Nephron progenitor cell (in vitro differentiated cells): ENCODE data around the gene TRABD2B.
"Not testable (repeated sequence)": the region's sequence is repeated elsewhere in the genome, so short reads cannot be mapped to it uniquely, and the experiment has no call there.

ENCODE experiments used
- DNase-seq: peaks from one replicate; pipeline ENCODE4 v3.0.0; 2021
- H3K27ac Mint-ChIP-seq: 2 replicates; pipeline ENCODE4 v1.8.0; 2021; ENCODE audit warnings: mild to moderate bottlenecking, moderate library complexity, mixed read lengths
- H3K27me3 Mint-ChIP-seq: 2 replicates; pipeline ENCODE4 v1.8.0; 2021; ENCODE audit warnings: mild to moderate bottlenecking, low read depth, mixed read lengths; ENCODE audit not compliant: poor library complexity
- H3K36me3 Mint-ChIP-seq: 2 replicates; pipeline ENCODE4 v1.8.0; 2021; ENCODE audit warnings: low read depth, mixed read lengths
- H3K4me1 Mint-ChIP-seq: 2 replicates; pipeline ENCODE4 v1.8.0; 2021; ENCODE audit warnings: mixed read lengths
- H3K4me3 Mint-ChIP-seq: 2 replicates; pipeline ENCODE4 v1.8.0; 2021; ENCODE audit warnings: mild to moderate bottlenecking, moderate library complexity, mixed read lengths
- H3K9me3 Mint-ChIP-seq: 2 replicates; pipeline ENCODE4 v1.8.0; 2021; ENCODE audit warnings: mild to moderate bottlenecking, moderate library complexity, mixed read lengths
- CTCF ChIP-seq: fragments of 200-600 bp; sonication (generic); IDR thresholded peaks from 2 replicates; pipeline ENCODE4 v1.5.0; 2021; ENCODE audit warnings: antibody characterized with exemption

The TRABD2B gene

GRCh38 chr1:47962750-47963492, 34.3 kb downstream of the TRABD2B start:
- H3K4me3 Mint-ChIP-seq: no peak overlapping the region
- H3K27ac Mint-ChIP-seq: peak overlapping the region; percentile 68
- peaks cover 45% of the 10 kb centered on the region for H3K4me1 Mint-ChIP-seq
- H3K36me3 Mint-ChIP-seq: peaks cover 32% of the 10 kb centered on the region
- no peak for DNase-seq
- peaks cover 4% of the 10 kb centered on the region for H3K27me3 Mint-ChIP-seq
- peaks cover 43% of the 10 kb centered on the region for H3K9me3 Mint-ChIP-seq
- TF ChIP-seq CTCF: no peak

DNA sequence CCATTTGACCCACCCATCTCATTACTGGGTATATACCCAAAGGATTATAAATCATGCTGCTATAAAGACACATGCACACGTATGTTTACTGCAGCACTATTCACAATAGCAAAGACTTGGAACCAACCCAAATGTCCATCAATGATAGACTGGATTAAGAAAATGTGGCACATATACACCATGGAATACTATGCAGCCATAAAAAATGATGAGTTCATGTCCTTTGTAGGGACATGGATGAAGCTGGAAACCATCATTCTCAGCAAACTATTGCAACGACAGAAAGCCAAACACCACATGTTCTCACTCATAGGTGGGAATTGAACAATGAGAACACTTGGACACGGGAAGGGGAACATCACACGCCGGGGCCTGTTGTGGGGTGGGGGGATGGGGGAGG, 35.4 kb downstream of the TRABD2B start:
- not testable (repeated sequence) for H3K4me3 Mint-ChIP-seq, H3K27ac Mint-ChIP-seq, H3K27me3 Mint-ChIP-seq, DNase-seq
- Mint-ChIP-seq H3K9me3 (peaks cover 53% of the 10 kb centered on the region), H3K36me3 (peaks cover 42% of the 10 kb centered on the region), H3K4me1 (peaks cover 34% of the 10 kb centered on the region)

GRCh38 chr1:47956491-47956890, 40.7 kb downstream of the TRABD2B start:
- Mint-ChIP-seq H3K27me3 (peaks cover 12% of the 10 kb centered on the region), H3K9me3 (peaks cover 55% of the 10 kb centered on the region), H3K36me3 (peaks cover 44% of the 10 kb centered on the region)
- not testable (repeated sequence) for H3K27ac Mint-ChIP-seq, H3K4me1 Mint-ChIP-seq, DNase-seq, H3K4me3 Mint-ChIP-seq

DNA sequence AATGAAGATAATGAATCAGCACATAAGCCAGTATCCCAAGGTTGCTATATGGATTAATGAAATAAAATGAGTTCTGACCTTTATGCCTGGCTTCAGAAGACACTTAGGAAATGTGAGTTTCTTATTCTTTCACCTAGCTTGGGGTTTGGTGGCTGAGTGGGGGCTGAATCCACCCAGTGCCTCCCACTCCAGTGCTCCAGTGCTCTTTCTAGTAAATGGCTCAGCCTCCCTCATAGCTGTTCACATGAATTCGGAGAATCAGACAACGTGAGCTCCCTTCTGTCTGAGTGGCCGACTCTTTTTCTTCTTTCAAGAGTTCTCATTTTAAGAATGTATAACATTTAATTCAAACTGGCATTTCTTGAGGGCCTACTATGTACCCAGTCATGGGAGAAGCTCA, 43.5 kb downstream of the TRABD2B start:
- Mint-ChIP-seq H3K27ac (no peak overlapping the region), H3K9me3 (peaks cover 27% of the 10 kb centered on the region), H3K36me3 (peaks cover 21% of the 10 kb centered on the region), H3K4me3 (no peak overlapping the region), H3K4me1 (peaks cover 26% of the 10 kb centered on the region), H3K27me3 (peaks cover 12% of the 10 kb centered on the region)
- DNase-seq: no peak
- TF ChIP-seq CTCF: no peak

DNA sequence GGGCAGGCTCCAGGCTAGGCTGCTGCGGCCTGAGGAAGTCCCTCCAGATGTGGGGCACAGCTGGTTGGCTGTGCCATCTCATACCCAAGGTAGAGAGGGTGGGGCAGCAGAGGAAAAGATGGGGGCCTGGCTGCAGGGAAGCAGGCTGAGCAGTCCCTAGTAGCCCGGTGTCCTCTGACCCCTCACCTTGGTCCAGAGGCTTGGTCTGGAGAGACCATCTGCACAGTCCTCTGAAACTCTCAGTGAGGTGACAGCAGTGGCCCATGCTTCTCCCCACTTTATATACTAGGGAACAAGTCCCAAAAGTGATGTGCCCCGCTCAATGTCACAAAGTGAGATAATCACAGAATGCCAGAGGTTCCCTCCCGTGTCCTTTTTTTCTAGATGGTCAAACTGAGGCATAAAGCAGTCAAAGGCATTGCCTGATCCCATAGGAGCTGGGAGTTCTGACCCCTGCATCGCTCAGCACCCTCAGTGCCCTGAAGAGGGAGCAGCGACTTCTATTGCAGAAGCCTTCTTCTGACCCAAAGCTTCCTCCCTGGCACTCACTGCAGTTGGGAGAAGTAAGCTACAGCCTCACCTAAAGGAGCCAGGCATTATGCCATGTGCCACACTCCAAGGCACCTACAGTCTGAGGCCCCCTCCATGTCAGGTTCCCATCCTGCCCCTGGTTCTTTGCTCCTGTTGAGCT, 45.5 kb downstream of the TRABD2B start:
- H3K4me3 Mint-ChIP-seq: no peak overlapping the region

GRCh38 chr1:47951026-47951425, 46.2 kb downstream of the TRABD2B start:
- no peak for TF ChIP-seq CTCF
- Mint-ChIP-seq H3K27me3 (peaks cover 18% of the 10 kb centered on the region), H3K9me3 (peaks cover 7% of the 10 kb centered on the region), H3K4me3 (no peak overlapping the region), H3K27ac (no peak overlapping the region), H3K36me3 (peaks cover 2% of the 10 kb centered on the region), H3K4me1 (peaks cover 37% of the 10 kb centered on the region)
- DNase-seq: no peak

More for the DNA sequence above, 45.5 kb downstream of the TRABD2B start:
- H3K27me3 Mint-ChIP-seq: peaks cover 18% of the 10 kb centered on the region
- peaks cover 37% of the 10 kb centered on the region for H3K4me1 Mint-ChIP-seq
- peaks cover 9% of the 10 kb centered on the region for H3K36me3 Mint-ChIP-seq
- TF ChIP-seq CTCF: no peak
- H3K27ac Mint-ChIP-seq: no peak overlapping the region
- H3K9me3 Mint-ChIP-seq: peaks cover 14% of the 10 kb centered on the region
- no peak for DNase-seq
